Activated CD4-positive, alpha-beta T cell treated with anti-CD3 and anti-CD28 coated beads, Interleukin-2, amount 10 ng/mL, durations not matched to agents 7 days and 5 days (primary cell): ENCODE measurements around the gene HYAL1. TPM values are rescaled to one million over a fixed set of nuclear protein-coding genes. Genes with fewer than 3 reads are reported as not detected.

ENCODE experiments used
- CTCF ChIA-PET: fragments of 350-600 bp; sonication (Branson Sonifier 250); formaldehyde crosslinking; loops from one replicate; lab custom pipeline; 2021; ENCODE audit warnings: antibody characterized with exemption; lab: Charles Lee
- POLR2A ChIA-PET: fragments of 350-600 bp; sonication (Branson Sonifier 250); formaldehyde crosslinking; loops from one replicate; lab custom pipeline; 2021; ENCODE audit warnings: antibody characterized with exemption; lab: Charles Lee
- DNase-seq: peaks from one replicate; pipeline ENCODE4 v3.0.0-alpha.2; 2020
- H3K27ac Mint-ChIP-seq: one replicate; pipeline ENCODE4 v1.8.0; 2021; ENCODE audit warnings: mild to moderate bottlenecking, moderate library complexity, mixed read lengths
- H3K27me3 Mint-ChIP-seq: one replicate; pipeline ENCODE4 v1.8.0; 2021; ENCODE audit warnings: mixed read lengths
- H3K36me3 Mint-ChIP-seq: one replicate; pipeline ENCODE4 v1.8.0; 2021; ENCODE audit warnings: low read depth, mixed read lengths
- H3K4me1 Mint-ChIP-seq: one replicate; pipeline ENCODE4 v1.8.0; 2021; ENCODE audit warnings: mixed read lengths
- H3K4me3 Mint-ChIP-seq: one replicate; pipeline ENCODE4 v1.8.0; 2021; ENCODE audit warnings: mild to moderate bottlenecking, moderate library complexity, mixed read lengths
- H3K9me3 Mint-ChIP-seq: one replicate; pipeline ENCODE4 v1.8.0; 2021; ENCODE audit warnings: mixed read lengths
- total RNA-seq, 2 experiments: library from RNA; stranded (reverse); gene quantifications; one replicate each; pipeline ENCODE4 v1.2.3, GENCODE V29; 2021

The HYAL1 gene
- total RNA-seq, 2 experiments from 2014 or later, result 0.07 TPM; not detected in 1

DNA sequence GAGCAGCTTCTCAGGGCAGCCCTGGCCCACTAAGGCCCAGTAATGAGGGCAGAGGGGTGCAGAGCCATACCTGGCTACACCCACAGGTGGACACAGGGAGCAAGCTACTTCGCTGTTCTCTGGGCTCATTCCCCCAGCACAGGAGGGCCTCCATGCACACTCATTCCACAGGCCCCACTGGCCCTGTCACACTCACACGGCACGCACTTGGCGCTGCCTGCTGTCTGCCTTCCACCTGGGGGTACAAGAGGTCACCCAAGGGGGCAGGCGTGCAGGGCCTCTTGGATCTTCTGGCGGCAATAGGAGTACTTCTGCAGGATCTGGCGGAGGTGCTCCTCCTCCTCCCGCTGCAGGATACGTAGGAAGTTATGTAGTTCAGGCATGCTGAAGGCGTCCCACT is 27.0 kb upstream of the HYAL1 start:
- ChIA-PET POLR2A (no interaction called here), CTCF (interaction anchor here (9.2 kb wide), 1 partner anchor 17 kb away, joined by 76 read pairs; the partner anchor contains the start of genes CYB561D2, NPRL2 and ZMYND10)
- Mint-ChIP-seq H3K27ac (no peak overlapping the region), H3K4me3 (no peak overlapping the region), H3K4me1 (peaks cover 42% of the 10 kb centered on the region), H3K9me3 (no peaks in the 10 kb centered on the region), H3K36me3 (peaks cover 47% of the 10 kb centered on the region), H3K27me3 (no peaks in the 10 kb centered on the region)
- DNase-seq, result no peak

GRCh38 chr3:50327943-50328691 is 24.7 kb upstream of the HYAL1 start, which contains the start of gene TUSC2:
TUSC2 (minus strand) TSS chr3:50328223; CDS start chr3:50328099, 124 bp downstream.
- CTCF ChIA-PET, result interaction anchor here (0.6 to 2.9 kb wide), 9 partner anchors 9 to 121 kb away, joined by 3 to 14 read pairs (median 6); partner anchors contain the start of genes HYAL3, NAA80 and RASSF1
- H3K36me3 Mint-ChIP-seq, result peaks cover 34% of the 10 kb centered on the region
- peak within 1 kb of the TSS; percentile 84 for H3K4me3 Mint-ChIP-seq
- DNase-seq, result peak; percentile 97
- no peaks in the 10 kb centered on the region for H3K9me3 Mint-ChIP-seq
- no peaks in the 10 kb centered on the region for H3K27me3 Mint-ChIP-seq
- POLR2A ChIA-PET, result interaction anchor here (0.7 to 1.9 kb wide), 2 partner anchors 9 to 224 kb away, joined by 4 to 11 read pairs; no protein-coding TSS in a partner anchor
- peak within 1 kb of the TSS; percentile 85 for H3K27ac Mint-ChIP-seq
- H3K4me1 Mint-ChIP-seq, result peaks cover 30% of the 10 kb centered on the region

- ChIA-PET POLR2A (interaction anchor here (1.9 kb wide), 1 partner anchor 10 kb away, joined by 11 read pairs; no protein-coding TSS in a partner anchor), CTCF (interaction anchor here (1.2 to 2.9 kb wide), 6 partner anchors 9 to 100 kb away, joined by 4 to 14 read pairs (median 6); partner anchors contain the start of genes HYAL3, NAA80 and RASSF1)
- H3K27me3 Mint-ChIP-seq, result no peaks in the 10 kb centered on the region
- H3K9me3 Mint-ChIP-seq, result no peaks in the 10 kb centered on the region
- H3K4me3 Mint-ChIP-seq, result peak overlapping the region; percentile 84
- H3K27ac Mint-ChIP-seq, result peak overlapping the region; percentile 78
- DNase-seq, result no peak
- peaks cover 31% of the 10 kb centered on the region for H3K4me1 Mint-ChIP-seq
- H3K36me3 Mint-ChIP-seq, result peaks cover 27% of the 10 kb centered on the region
Measured at GRCh38 chr3:50327129-50327528, 23.8 kb upstream of the HYAL1 start.

DNA sequence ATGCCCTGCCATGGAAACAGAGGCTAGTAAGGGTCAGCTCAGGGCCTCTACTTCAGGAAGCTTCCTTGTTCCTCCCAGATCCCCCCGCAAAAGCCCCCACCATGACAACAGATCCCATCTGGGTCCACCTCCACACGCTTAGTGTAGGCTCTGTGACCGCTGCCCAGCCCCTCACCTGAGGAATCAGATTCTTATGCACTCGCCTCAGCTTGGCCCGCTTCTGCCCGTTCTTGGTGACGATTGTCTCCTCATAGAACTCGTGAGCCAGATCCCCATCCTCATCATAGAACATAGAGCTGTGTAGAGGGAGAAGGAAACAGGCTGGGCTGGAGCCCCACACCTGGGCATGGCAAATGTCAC is 22.8 kb upstream of the HYAL1 start:
- Mint-ChIP-seq H3K27me3 (no peaks in the 10 kb centered on the region), H3K4me1 (peaks cover 29% of the 10 kb centered on the region), H3K27ac (no peak overlapping the region), H3K36me3 (peaks cover 19% of the 10 kb centered on the region), H3K9me3 (no peaks in the 10 kb centered on the region), H3K4me3 (peak overlapping the region; percentile 51)
- POLR2A ChIA-PET, result no interaction called here
- CTCF ChIA-PET, result interaction anchor here (1.1 to 1.4 kb wide), 2 partner anchors 10 to 51 kb away, joined by 4 to 7 read pairs; no protein-coding TSS in a partner anchor
- DNase-seq, result peak; percentile 5

GRCh38 chr3:50325497-50326181 is 22.3 kb upstream of the HYAL1 start:
- Mint-ChIP-seq H3K36me3 (peaks cover 14% of the 10 kb centered on the region), H3K4me3 (peak overlapping the region; percentile 51), H3K27me3 (no peaks in the 10 kb centered on the region), H3K4me1 (peaks cover 30% of the 10 kb centered on the region), H3K27ac (no peak overlapping the region), H3K9me3 (no peaks in the 10 kb centered on the region)
- peak; percentile 5 for DNase-seq
- ChIA-PET POLR2A (no interaction called here), CTCF (interaction anchor here (1.1 to 3.4 kb wide), 3 partner anchors 11 to 51 kb away, joined by 4 to 19 read pairs (median 7); partner anchors contain the start of genes HYAL3 and NAA80)

DNA sequence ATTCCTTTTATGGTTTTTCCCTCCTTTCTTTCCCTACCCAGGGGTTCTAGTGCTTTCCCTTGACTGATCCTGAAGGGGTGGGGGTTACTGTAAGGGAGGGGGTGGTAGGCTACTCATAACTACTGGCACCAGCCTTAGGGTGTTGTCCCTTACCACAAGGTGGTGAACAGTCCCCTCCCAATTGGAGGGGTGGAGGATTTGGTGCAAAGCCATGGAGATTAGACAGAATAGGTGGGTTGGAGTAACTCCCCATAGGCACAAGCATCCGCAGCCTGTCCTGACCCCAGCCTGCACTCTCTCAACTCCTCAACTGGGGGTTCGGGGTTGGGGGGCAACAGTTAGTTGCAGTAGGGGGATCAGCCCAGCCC is 21.7 kb upstream of the HYAL1 start:
- peaks cover 10% of the 10 kb centered on the region for H3K36me3 Mint-ChIP-seq
- ChIA-PET POLR2A (no interaction called here), CTCF (interaction anchor here (0.5 to 4.2 kb wide), 7 partner anchors 9 to 377 kb away, joined by 3 to 52 read pairs (median 3); partner anchors contain the start of genes CYB561D2, HYAL3, NAA80 and NPRL2)
- no peaks in the 10 kb centered on the region for H3K9me3 Mint-ChIP-seq
- H3K4me1 Mint-ChIP-seq, result peaks cover 35% of the 10 kb centered on the region
- H3K4me3 Mint-ChIP-seq, result no peak overlapping the region
- peak; percentile 6 for DNase-seq
- H3K27ac Mint-ChIP-seq, result no peak overlapping the region
- no peaks in the 10 kb centered on the region for H3K27me3 Mint-ChIP-seq

GRCh38 chr3:50324351-50325112 is 21.2 kb upstream of the HYAL1 start:
- Mint-ChIP-seq H3K9me3 (no peaks in the 10 kb centered on the region), H3K4me3 (no peak overlapping the region), H3K4me1 (peaks cover 40% of the 10 kb centered on the region), H3K27me3 (no peaks in the 10 kb centered on the region), H3K27ac (peak overlapping the region; percentile 3), H3K36me3 (peaks cover 4% of the 10 kb centered on the region)
- CTCF ChIA-PET, result interaction anchor here (0.5 to 4.2 kb wide), 12 partner anchors 9 to 376 kb away, joined by 3 to 52 read pairs (median 4); partner anchors contain the start of genes CYB561D2, HYAL3, NAA80 and NPRL2
- peak; percentile 67 for DNase-seq
- POLR2A ChIA-PET, result no interaction called here

DNA sequence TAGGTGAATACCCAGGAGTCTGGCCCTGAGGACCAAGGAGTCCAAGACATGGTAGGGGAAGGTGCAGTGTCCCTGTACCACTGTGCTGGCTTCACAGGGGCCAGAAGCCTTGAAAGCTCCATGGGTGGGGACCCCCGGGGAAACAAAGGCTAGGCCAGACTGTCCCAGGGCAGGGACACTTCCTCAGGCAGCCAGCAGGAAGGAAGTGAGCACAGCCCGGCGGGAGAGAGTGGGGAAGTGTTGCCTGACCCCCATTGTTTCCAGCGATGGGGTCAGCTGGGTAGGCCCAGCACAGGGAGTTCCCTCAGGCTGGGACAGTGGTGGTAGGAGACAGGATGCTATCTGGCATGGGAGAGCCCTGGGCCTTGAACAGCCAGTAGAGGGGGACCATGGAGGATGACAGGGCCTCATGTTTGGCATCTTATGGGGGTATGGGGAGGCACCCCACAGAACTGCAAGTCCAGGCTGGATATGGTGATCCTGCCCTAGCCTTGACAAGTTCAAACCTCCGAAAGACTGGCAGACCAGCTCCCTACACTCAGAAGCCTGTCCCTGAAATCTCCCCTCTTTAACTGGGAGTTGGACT is 20.3 kb upstream of the HYAL1 start:
- Mint-ChIP-seq H3K27me3 (no peaks in the 10 kb centered on the region), H3K4me3 (no peak overlapping the region), H3K9me3 (no peaks in the 10 kb centered on the region), H3K4me1 (peaks cover 43% of the 10 kb centered on the region), H3K36me3 (peaks cover 4% of the 10 kb centered on the region), H3K27ac (peak overlapping the region; percentile 50)
- CTCF ChIA-PET, result interaction anchor here (0.6 to 4.2 kb wide), 11 partner anchors 8 to 95 kb away, joined by 3 to 52 read pairs (median 4); partner anchors contain the start of genes CYB561D2, HYAL3, NAA80 and NPRL2
- peak; percentile 5 for DNase-seq
- POLR2A ChIA-PET, result interaction anchor here (0.6 kb wide), 1 partner anchor 99 kb away, joined by 4 read pairs; no protein-coding TSS in a partner anchor

DNA sequence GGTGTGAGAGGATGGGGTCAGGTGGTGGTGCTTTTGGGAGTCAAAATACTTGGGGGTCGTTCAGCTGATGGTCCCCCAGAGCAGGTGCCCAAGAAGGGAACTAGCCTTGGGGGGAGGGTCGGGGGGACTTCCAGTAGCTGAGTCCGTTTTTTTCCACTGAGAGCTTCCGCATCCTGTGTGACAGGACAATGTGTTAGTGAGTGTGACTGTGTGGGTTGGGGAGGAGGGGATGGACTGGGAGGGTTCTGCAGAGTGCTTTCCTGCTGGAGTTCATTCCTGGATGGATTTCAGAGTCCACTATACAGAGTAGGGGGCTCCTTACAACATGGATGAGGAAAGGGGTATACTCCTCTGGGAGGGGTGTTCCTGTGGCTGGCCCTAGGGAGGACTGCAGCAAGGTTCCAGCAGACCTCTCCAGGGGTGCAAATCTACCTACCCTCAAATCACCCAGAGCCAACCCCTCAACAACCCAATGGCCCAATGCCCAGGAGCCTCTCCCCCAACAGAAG is 19.8 kb upstream of the HYAL1 start:
- no peaks in the 10 kb centered on the region for H3K36me3 Mint-ChIP-seq
- no peak overlapping the region for H3K27ac Mint-ChIP-seq
- ChIA-PET CTCF (interaction anchor here (1.5 to 4.2 kb wide), 5 partner anchors 9 to 28 kb away, joined by 5 to 52 read pairs (median 7); partner anchors contain the start of genes HYAL3 and NAA80), POLR2A (interaction anchor here (0.6 kb wide), 1 partner anchor 98 kb away, joined by 4 read pairs; no protein-coding TSS in a partner anchor)
- H3K4me1 Mint-ChIP-seq, result peaks cover 41% of the 10 kb centered on the region
- no peaks in the 10 kb centered on the region for H3K9me3 Mint-ChIP-seq
- peak; percentile 5 for DNase-seq
- no peaks in the 10 kb centered on the region for H3K27me3 Mint-ChIP-seq
- peak overlapping the region; percentile 6 for H3K4me3 Mint-ChIP-seq

- peak; percentile 5 for DNase-seq
- Mint-ChIP-seq H3K27me3 (no peaks in the 10 kb centered on the region), H3K36me3 (no peaks in the 10 kb centered on the region), H3K9me3 (no peaks in the 10 kb centered on the region), H3K4me3 (peak within 1 kb of the TSS; percentile 75), H3K27ac (peak within 1 kb of the TSS; percentile 97), H3K4me1 (peaks cover 39% of the 10 kb centered on the region)
- CTCF ChIA-PET, result interaction anchor here (1.5 to 4.2 kb wide), 5 partner anchors 9 to 27 kb away, joined by 5 to 52 read pairs (median 7); partner anchors contain the start of genes HYAL3 and NAA80
- POLR2A ChIA-PET, result no interaction called here
Measured at GRCh38 chr3:50322386-50323091, 19.2 kb upstream of the HYAL1 start, which contains the start of gene HYAL2. HYAL2 (minus strand) TSS chr3:50322745; CDS start chr3:50320489, 2,256 bp downstream.

- CTCF ChIA-PET, result interaction anchor here (1.7 to 4.2 kb wide), 4 partner anchors 8 to 27 kb away, joined by 5 to 52 read pairs (median 13); partner anchors contain the start of genes HYAL3 and NAA80
- no peak for DNase-seq
- Mint-ChIP-seq H3K27ac (no peak overlapping the region), H3K27me3 (no peaks in the 10 kb centered on the region), H3K36me3 (no peaks in the 10 kb centered on the region), H3K4me3 (peak overlapping the region; percentile 75), H3K4me1 (peaks cover 39% of the 10 kb centered on the region), H3K9me3 (no peaks in the 10 kb centered on the region)
- POLR2A ChIA-PET, result interaction anchor here (0.7 kb wide), 1 partner anchor 23 kb away, joined by 3 read pairs; the partner anchor contains the start of gene ZMYND10
Measured at GRCh38 chr3:50322115-50322385, 18.7 kb upstream of the HYAL1 start.
